HG03432 (cell line): ENCODE measurements around the gene FLVCR2.

Experiments used
- ATAC-seq: cut with Tn5 transposase; IDR thresholded peaks from one replicate; pipeline ENCODE4 v1.9.1; 2021; ENCODE audit warnings: mild to moderate bottlenecking, moderate library complexity; ENCODE audit not compliant: unreplicated experiment

FLVCR2 gene

DNA sequence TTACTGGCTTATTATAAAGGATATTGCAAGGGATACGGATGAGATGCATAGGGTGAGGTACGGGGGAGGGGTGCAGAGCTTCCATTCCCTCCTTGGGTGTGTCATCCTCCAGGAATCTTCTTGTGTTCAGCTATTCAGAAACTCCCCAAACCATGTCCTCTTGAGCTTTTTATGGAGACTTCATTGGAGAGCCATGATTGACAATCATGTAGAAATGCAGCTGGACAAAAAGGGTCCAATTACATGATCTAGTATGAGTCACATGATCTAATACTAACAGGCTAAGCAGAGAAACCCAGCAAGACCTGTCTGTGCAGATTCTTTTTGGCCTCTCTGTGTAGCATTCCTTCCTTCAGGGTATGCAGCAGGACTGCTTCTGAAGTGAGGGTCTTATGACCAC lies 23.9 kb upstream of the FLVCR2 start:
- ATAC-seq, result no peak

- ATAC-seq, result no peak
Measured at GRCh38 chr14:75558440-75558839, 20.0 kb upstream of the FLVCR2 start.

- ATAC-seq, result no peak
Measured at GRCh38 chr14:75559045-75559444, 19.4 kb upstream of the FLVCR2 start.

DNA sequence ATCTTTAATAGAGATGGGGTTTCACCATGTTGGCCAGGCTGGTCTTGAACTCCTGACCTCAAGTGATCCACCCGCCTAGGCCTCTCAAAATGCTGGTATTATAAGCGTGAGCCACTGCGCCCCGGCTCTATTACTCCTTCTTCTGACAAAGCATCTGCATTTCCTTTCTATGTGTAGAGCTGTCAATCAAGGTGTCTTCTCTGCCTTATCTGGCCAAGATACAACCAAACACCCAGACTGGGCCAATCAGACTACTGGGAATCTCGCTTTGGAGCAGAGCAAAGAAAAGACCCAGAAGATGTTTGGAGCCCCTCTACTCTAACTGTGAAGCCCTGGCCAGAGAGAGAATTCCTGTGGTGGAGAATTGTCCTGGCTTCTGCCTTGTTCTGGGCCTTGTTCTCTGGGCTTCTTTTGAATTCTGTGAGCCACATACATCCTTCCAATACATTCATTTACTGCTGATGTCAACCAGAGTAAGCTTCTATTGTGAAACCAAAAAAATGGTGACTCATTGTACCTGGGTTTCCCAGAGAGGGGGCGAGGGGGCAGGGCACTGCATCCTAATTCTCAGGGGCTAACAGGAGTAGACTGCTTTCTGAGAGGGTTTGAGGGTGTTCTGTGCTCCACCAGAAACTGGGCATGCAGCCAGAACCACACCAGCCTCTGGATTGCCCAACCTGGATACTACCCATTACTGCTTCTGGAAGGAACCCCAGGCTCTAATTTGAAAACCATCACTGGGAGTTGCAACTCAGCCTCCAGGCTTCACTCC lies 18.8 kb upstream of the FLVCR2 start:
- ATAC-seq, result no peak

DNA sequence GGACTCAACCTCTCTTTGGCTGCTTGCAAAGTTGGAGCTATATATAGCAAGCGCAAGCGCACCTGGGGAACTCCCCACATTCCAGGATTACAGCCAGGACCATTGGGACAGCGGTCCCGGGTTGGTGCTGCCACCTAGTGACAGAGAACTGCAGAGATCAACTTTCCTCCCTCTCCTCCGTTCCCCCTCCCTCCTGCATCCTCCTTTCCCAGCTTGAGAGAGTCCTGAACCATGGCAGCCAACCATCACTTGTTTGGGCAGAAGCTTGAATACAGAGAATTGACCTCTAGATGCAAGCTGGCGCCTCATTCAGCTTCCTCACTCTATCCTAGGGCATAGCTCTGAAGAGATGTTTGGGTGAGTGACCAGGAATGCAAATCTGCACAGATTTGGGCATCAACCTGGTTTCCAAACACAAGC lies 17.4 kb upstream of the FLVCR2 start:
- ATAC-seq, result peak; percentile 56

- no peak for ATAC-seq
Measured at GRCh38 chr14:75562089-75562488, 16.3 kb upstream of the FLVCR2 start.

GRCh38 chr14:75562489-75562888 lies 15.9 kb upstream of the FLVCR2 start:
- no peak for ATAC-seq

DNA sequence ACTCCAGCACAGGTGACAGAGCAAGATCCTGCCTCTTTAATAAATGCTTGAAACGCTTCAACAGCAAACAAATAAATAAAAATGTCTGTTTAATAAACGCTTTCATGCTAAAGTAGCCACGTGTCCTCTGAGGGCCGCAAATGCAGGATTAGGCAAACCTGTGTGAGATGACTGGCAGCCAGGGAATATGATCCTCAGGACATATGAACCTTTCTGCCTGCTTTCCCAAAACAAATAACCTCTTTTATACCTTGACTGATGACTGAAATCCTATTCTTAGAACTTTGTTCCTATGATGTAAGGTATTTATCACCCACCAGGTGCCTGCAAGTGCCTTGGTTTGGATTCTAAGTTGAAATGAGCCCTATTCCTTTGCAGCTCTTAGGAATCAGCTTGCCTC lies 14.5 kb upstream of the FLVCR2 start:
- ATAC-seq, result no peak

DNA sequence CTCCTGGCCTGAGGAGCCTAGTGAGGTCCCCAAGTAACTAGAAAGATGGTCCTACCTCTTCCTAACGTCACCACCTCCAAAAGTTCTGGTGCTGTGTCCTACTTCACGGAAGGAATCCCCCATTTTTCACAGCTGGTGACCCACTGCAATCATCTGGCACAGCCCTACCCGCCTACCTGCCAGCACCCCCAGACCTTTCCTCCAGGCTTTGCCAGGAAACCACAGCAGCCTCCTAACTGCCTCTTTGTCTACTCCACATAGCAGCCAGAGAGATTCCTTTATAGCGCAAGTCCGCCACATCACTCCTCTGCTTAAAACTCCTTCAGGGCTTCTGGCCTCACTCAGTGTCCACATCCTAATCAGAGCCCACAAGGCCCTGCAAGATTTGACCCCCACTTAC lies 13.4 kb upstream of the FLVCR2 start:
- ATAC-seq, result no peak

GRCh38 chr14:75566321-75566720 lies 12.1 kb upstream of the FLVCR2 start:
- no peak for ATAC-seq

GRCh38 chr14:75566752-75567151 lies 11.7 kb upstream of the FLVCR2 start:
- ATAC-seq, result no peak

GRCh38 chr14:75568140-75568539 lies 10.3 kb upstream of the FLVCR2 start:
- no peak for ATAC-seq

DNA sequence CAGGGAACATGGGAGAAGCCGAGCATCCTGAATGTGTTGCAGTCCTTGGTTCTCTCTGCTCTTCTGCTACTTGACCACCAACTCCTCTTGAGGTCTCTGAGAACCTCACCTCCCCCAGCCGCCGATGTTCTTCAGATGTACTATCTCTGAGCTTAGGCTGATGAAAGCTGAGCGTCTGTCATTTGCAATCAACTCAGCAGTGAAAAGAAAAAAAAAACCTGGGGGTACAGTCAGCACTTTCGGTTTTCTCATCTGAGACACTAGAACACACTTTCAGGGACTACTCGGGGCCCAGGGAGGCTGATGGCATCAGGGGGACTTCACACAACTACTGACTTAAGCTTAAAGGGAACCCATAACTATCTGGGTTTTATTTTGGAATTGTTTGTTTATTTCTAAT lies 9.6 kb upstream of the FLVCR2 start:
- no peak for ATAC-seq

- ATAC-seq, result no peak
Measured at GRCh38 chr14:75570797-75571196, 7.6 kb upstream of the FLVCR2 start.

DNA sequence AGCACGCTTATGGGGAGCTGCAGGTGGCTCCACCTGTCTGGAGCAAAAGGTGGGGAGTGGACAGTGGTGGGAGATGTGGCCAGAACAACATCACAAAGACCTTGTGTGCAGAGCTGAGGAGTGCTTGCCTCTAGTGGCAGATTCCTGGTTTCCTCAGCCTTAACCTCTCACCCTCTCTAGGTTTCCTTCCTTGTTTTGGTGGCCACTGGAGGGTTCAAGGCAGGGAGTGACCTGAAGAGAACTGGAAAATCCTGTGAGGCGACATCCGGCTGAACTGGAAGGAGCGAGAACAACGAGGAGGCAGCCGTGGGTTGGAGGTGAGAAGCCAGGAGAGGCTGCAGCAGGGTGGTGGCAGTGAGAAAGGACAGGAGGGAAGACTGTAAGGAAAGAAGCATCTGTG lies 6.3 kb upstream of the FLVCR2 start:
- no peak for ATAC-seq

DNA sequence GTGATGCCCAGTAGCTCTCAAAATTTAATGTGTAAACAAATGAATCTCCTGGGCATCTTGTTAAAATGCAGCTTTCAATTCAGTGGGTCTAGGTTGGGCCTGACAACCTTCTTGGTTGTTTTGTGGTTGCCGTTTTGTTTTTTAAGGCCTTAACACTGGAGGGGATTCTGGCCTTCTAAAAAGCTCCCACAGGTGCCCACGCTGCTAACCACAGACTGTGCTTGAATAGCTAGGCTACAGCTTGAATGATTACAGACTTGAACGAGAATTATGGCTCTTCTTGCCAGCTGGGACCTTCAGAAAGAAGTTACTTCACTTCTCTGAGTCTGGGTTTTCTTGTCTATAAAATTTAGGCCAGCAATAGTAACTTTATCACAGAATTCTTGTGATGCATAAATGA lies 1.3 kb upstream of the FLVCR2 start:
- ATAC-seq, result no peak

DNA sequence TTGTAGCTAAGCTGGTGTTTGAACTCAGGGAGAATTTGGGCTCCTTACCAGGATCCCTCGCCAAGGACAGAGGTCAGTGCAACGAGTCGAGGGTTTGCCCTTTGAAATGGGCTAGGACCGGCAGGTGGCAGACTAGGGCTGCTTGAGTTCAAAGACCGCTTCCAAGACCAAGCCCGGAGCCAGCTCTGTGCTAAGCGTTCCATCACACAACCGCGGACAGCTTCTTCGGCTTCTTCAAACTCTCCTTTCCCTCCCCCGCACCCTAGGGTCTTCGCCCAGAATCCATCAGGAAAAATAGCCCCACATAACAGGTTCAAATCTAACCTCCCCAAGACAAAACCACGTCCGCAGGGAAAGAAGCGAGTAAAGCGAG lies 705 bp upstream of the FLVCR2 start:
- peak; percentile 88 for ATAC-seq

DNA sequence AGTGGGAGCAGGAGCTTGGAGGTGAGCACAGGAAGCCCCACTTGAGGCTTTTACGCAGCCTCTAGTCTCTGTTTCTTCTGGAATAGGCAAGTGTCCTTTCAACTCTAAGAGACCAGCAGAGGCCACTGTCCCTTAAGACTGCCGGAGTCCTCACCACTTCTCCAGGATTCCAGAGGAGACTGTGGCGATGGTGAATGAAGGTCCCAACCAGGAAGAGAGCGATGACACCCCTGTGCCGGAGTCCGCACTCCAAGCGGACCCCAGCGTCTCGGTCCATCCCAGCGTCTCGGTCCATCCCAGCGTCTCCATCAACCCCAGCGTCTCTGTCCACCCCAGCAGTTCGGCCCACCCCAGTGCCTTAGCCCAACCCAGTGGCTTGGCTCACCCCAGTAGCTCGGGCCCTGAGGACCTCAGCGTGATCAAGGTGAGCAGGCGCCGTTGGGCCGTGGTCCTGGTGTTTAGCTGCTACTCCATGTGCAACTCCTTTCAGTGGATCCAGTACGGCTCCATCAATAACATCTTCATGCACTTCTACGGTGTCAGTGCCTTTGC lies 442 bp downstream of the FLVCR2 start:
- ATAC-seq, result peak; percentile 8

DNA sequence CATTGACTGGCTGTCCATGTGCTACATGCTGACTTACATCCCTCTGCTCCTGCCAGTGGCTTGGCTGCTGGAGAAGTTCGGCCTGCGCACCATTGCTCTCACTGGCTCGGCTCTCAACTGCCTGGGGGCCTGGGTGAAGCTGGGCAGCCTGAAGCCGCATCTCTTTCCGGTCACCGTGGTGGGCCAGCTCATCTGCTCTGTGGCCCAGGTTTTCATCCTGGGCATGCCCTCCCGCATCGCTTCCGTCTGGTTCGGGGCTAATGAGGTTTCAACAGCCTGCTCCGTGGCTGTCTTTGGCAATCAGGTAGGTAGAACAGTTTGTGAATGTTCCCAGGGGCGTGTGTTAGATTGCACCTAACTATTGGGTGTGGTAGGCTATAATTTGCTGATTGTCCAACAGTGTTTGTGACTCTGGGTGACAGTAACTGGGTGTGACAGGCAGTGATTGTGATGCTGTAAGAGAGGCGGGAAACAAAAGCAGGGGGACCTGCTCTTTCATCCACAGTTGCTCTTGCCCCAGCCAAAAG lies 981 bp downstream of the FLVCR2 start:
- ATAC-seq, result no peak

GRCh38 chr14:75579882-75580281 lies 1.5 kb downstream of the FLVCR2 start:
- ATAC-seq, result no peak

DNA sequence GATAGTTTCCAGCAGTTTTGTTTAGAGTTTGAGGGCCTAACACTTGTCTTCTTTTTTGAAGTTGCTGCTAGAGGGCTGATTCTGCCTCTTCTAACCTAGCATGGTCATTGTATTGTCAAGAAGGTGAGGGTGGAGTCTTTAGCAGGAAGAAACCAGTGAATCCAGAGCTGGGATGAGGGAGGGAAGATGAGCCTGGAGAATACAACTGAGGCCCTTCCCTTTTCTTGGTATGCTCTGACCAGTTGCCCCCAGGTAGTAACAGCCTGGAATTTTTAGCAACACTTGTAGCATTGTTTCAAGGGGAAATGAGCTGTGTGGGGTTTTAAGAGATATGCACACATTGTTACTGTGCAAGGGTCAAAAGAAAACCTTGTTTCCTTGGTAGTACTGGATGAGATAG lies 9.0 kb downstream of the FLVCR2 start:
- ATAC-seq, result no peak

DNA sequence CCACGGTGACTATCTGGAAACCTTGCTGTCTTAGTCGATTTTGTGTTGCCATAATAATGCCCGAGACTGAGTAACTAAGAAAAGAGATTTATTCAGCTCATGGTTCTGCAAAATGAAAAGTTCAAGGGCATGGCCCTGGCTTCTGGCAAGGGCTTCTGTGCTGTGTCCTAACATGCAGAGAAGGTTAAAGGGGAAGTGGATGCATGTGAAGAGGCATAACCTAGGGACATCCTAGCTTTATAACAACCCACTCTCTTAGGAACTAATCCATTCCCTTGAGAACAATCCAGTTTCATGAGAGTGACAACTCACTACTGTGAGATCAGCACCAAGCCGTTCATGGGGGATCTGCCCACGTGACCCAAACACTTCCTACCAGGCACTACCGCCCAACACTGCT lies 11.5 kb downstream of the FLVCR2 start:
- ATAC-seq, result no peak
